ENCODE data around the gene ARHGEF33.

The ARHGEF33 gene

DNA sequence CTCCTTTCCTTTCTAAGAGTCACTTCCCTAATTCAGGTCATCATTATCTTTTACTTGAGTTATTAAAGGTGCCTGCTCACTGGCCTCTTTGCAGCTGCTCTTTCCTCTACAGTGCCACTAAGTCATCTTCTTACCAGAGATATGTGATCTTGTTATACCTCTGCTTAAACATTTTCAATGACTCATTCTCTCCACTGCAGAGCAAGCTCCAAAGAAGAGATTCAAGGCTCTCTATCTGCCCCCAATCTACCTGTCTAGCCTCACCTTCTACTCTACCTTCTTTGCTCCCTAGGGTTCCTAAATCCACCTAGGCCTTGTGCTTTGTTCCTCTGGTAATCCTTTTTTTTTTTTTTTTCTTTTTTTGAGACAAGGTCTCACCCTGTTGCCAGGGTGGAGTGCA is 3.1 kb downstream of the ARHGEF33 start:
- no peak overlapping the region for H3K4me3 Mint-ChIP-seq
- H3K27ac Mint-ChIP-seq, result no peak overlapping the region
- no peaks in the 10 kb centered on the region for H3K9me3 Mint-ChIP-seq
- peak; percentile 61 for ATAC-seq
- DNase-seq (ENCODE audit: low spot score in 2 of 2), result no peak
- no peaks in the 10 kb centered on the region for H3K4me1 Mint-ChIP-seq
- no peaks in the 10 kb centered on the region for H3K36me3 Mint-ChIP-seq

GRCh38 chr2:38898256-38898655 is 8.6 kb downstream of the ARHGEF33 start:
- H3K9me3 Mint-ChIP-seq, result no peaks in the 10 kb centered on the region
- H3K4me1 Mint-ChIP-seq, result no peaks in the 10 kb centered on the region
- H3K27ac Mint-ChIP-seq, result no peak overlapping the region
- ATAC-seq, result no peak
- no peaks in the 10 kb centered on the region for H3K36me3 Mint-ChIP-seq
- DNase-seq (ENCODE audit: low spot score in 2 of 2), result no peak
- H3K4me3 Mint-ChIP-seq, result no peak overlapping the region

- no peaks in the 10 kb centered on the region for H3K36me3 Mint-ChIP-seq
- DNase-seq (ENCODE audit: low spot score in 2 of 2) (no peak), ATAC-seq (no peak)
- H3K4me1 Mint-ChIP-seq, result no peaks in the 10 kb centered on the region
- no peak overlapping the region for H3K27ac Mint-ChIP-seq
- no peak overlapping the region for H3K4me3 Mint-ChIP-seq
- no peaks in the 10 kb centered on the region for H3K9me3 Mint-ChIP-seq
Measured at GRCh38 chr2:38900726-38901125, 11.1 kb downstream of the ARHGEF33 start.

GRCh38 chr2:38905251-38905650 is 15.6 kb downstream of the ARHGEF33 start:
- no peak for DNase-seq (ENCODE audit: low spot score in 2 of 2)
- H3K4me3 Mint-ChIP-seq, result no peak overlapping the region
- no peaks in the 10 kb centered on the region for H3K36me3 Mint-ChIP-seq
- no peak overlapping the region for H3K27ac Mint-ChIP-seq
- no peaks in the 10 kb centered on the region for H3K9me3 Mint-ChIP-seq
- ATAC-seq, result no peak
- H3K4me1 Mint-ChIP-seq, result peaks cover 18% of the 10 kb centered on the region

DNA sequence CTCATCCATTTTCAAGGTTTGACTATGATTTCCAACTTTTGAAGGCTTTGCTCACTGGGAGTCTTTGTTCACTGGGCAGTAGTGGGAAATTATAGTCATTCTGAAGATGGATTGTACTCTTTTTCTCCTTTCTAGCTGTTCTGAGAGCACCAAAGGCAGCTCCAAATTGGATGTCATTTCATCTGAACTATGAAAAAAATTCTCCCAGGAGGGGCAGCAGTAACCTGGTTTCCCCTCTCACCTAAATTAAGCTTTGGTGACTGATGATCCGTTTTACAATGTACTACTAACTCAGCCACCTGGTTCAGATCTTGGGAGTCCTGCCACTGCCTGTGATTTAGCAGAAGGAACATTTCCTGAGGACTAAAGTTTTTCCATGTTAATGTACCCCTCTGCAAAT is 17.6 kb downstream of the ARHGEF33 start:
- no peak for ATAC-seq
- Mint-ChIP-seq H3K4me3 (no peak overlapping the region), H3K9me3 (no peaks in the 10 kb centered on the region), H3K36me3 (no peaks in the 10 kb centered on the region), H3K4me1 (peaks cover 18% of the 10 kb centered on the region), H3K27ac (peak overlapping the region; percentile 85)
- no peak for DNase-seq (ENCODE audit: low spot score in 2 of 2)

DNA sequence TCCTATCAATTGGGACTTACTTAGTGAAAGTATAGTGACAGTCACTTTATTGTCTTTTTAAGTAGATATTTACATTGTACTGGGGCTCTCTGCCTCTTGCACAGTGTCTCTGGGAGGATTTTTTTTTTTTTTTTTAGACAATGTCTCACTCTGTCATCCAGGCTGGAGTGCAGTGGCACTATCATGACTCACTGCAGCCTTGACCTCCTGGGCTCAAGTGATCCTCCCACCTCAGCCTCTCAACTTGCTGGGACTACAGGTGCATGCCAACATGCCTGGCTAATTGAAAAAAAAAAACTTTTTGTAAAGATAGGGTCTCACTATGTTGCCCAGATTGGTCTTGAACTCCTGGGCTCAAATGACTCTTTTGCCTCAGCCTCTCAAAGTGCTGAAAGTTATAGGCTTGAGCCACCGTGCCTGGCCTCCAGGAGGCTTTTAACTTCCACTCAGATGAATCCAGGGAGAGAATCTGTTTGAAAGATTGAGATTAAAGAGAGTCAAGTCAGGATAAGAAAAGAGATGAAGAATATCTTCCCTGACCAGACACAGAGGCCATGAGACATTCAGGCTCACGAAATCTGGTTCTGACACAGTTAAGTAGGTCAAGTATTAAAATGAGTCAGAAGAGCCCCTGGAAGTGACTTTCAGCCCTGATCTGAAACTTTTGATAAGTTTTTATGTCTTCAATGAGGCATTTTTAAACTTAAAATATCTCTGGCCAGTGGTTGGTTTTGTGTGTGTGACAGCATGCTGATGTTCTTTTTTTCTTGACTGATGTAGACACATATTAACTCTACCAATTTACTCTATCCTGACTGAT is 18.3 kb downstream of the ARHGEF33 start:
- Mint-ChIP-seq H3K9me3 (no peaks in the 10 kb centered on the region), H3K27ac (peak overlapping the region; percentile 85), H3K36me3 (no peaks in the 10 kb centered on the region), H3K4me3 (peak overlapping the region; percentile 25), H3K4me1 (peaks cover 18% of the 10 kb centered on the region)
- peak; percentile 95 for ATAC-seq
- DNase-seq (ENCODE audit: low spot score in 2 of 2), result no peak

- Mint-ChIP-seq H3K27ac (no peak overlapping the region), H3K4me1 (peaks cover 18% of the 10 kb centered on the region), H3K9me3 (no peaks in the 10 kb centered on the region), H3K36me3 (no peaks in the 10 kb centered on the region), H3K4me3 (no peak overlapping the region)
- DNase-seq (ENCODE audit: low spot score in 2 of 2), result no peak
- ATAC-seq, result no peak
Measured at GRCh38 chr2:38909872-38910271, 20.2 kb downstream of the ARHGEF33 start.

GRCh38 chr2:38911191-38911590 is 21.5 kb downstream of the ARHGEF33 start:
- Mint-ChIP-seq H3K4me1 (peaks cover 18% of the 10 kb centered on the region), H3K9me3 (no peaks in the 10 kb centered on the region), H3K4me3 (no peak overlapping the region), H3K36me3 (no peaks in the 10 kb centered on the region), H3K27ac (no peak overlapping the region)
- no peak for ATAC-seq
- no peak for DNase-seq (ENCODE audit: low spot score in 2 of 2)

GRCh38 chr2:38912619-38913018 is 22.9 kb downstream of the ARHGEF33 start:
- ATAC-seq (no peak), DNase-seq (ENCODE audit: low spot score in 2 of 2) (no peak)
- no peak overlapping the region for H3K27ac Mint-ChIP-seq
- no peaks in the 10 kb centered on the region for H3K9me3 Mint-ChIP-seq
- no peaks in the 10 kb centered on the region for H3K36me3 Mint-ChIP-seq
- H3K4me3 Mint-ChIP-seq, result no peak overlapping the region
- H3K4me1 Mint-ChIP-seq, result peaks cover 15% of the 10 kb centered on the region

- no peak for ATAC-seq
- DNase-seq (ENCODE audit: low spot score in 2 of 2), result no peak
- Mint-ChIP-seq H3K36me3 (no peaks in the 10 kb centered on the region), H3K4me3 (no peak overlapping the region), H3K9me3 (no peaks in the 10 kb centered on the region), H3K4me1 (no peaks in the 10 kb centered on the region), H3K27ac (no peak overlapping the region)
Measured at GRCh38 chr2:38922389-38922788, 32.7 kb downstream of the ARHGEF33 start.

GRCh38 chr2:38922902-38923301 is 33.2 kb downstream of the ARHGEF33 start:
- Mint-ChIP-seq H3K4me1 (no peaks in the 10 kb centered on the region), H3K27ac (no peak overlapping the region), H3K9me3 (no peaks in the 10 kb centered on the region), H3K36me3 (no peaks in the 10 kb centered on the region), H3K4me3 (no peak overlapping the region)
- DNase-seq (ENCODE audit: low spot score in 2 of 2), result no peak
- no peak for ATAC-seq

- DNase-seq (ENCODE audit: low spot score in 2 of 2) (no peak), ATAC-seq (no peak)
- no peaks in the 10 kb centered on the region for H3K36me3 Mint-ChIP-seq
- no peak overlapping the region for H3K27ac Mint-ChIP-seq
- H3K4me3 Mint-ChIP-seq, result no peak overlapping the region
- H3K9me3 Mint-ChIP-seq, result no peaks in the 10 kb centered on the region
- no peaks in the 10 kb centered on the region for H3K4me1 Mint-ChIP-seq
Measured at GRCh38 chr2:38925982-38926381, 36.3 kb downstream of the ARHGEF33 start.

GRCh38 chr2:38930600-38930999 is 40.9 kb downstream of the ARHGEF33 start:
- no peak overlapping the region for H3K27ac Mint-ChIP-seq

GRCh38 chr2:38932586-38932985 is 42.9 kb downstream of the ARHGEF33 start:
- no peak overlapping the region for H3K27ac Mint-ChIP-seq
- H3K4me1 Mint-ChIP-seq, result no peaks in the 10 kb centered on the region

More at GRCh38 chr2:38930600-38930999, 40.9 kb downstream of the ARHGEF33 start:
- DNase-seq (ENCODE audit: low spot score in 2 of 2), result no peak
- no peak for ATAC-seq
- Mint-ChIP-seq H3K9me3 (no peaks in the 10 kb centered on the region), H3K36me3 (no peaks in the 10 kb centered on the region), H3K4me3 (no peak overlapping the region), H3K4me1 (no peaks in the 10 kb centered on the region)

GRCh38 chr2:38933653-38934052 is 44.0 kb downstream of the ARHGEF33 start:
- DNase-seq (ENCODE audit: low spot score in 2 of 2), result no peak
- Mint-ChIP-seq H3K9me3 (no peaks in the 10 kb centered on the region), H3K36me3 (no peaks in the 10 kb centered on the region), H3K4me1 (no peaks in the 10 kb centered on the region), H3K4me3 (no peak overlapping the region), H3K27ac (no peak overlapping the region)
- ATAC-seq, result no peak

More at GRCh38 chr2:38932586-38932985, 42.9 kb downstream of the ARHGEF33 start:
- Mint-ChIP-seq H3K4me3 (no peak overlapping the region), H3K36me3 (no peaks in the 10 kb centered on the region), H3K9me3 (no peaks in the 10 kb centered on the region)
- DNase-seq (ENCODE audit: low spot score in 2 of 2) (no peak), ATAC-seq (no peak)

DNA sequence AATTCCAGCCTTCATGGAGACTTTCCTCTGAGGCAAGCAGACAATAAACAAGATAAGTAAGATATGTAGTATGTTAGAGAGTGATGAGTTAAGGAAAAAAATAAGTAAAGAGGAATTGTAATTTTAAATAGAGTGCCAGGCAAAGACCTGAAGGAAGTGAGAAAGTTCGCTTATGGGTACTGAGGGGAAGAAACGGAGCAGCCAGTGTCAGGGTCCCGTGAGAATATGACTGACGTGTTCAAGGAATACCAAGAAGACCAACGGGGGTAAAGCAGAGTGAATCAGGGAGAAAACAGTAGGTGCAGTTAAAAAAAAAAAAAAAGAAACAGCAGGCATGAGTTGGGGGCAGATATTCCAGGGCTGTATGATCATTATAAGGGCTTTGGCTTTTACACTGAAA is 45.1 kb downstream of the ARHGEF33 start:
- H3K27ac Mint-ChIP-seq, result no peak overlapping the region
- ATAC-seq, result no peak
- no peak for DNase-seq (ENCODE audit: low spot score in 2 of 2)
- H3K9me3 Mint-ChIP-seq, result no peaks in the 10 kb centered on the region
- no peaks in the 10 kb centered on the region for H3K4me1 Mint-ChIP-seq
- no peak overlapping the region for H3K4me3 Mint-ChIP-seq
- H3K36me3 Mint-ChIP-seq, result no peaks in the 10 kb centered on the region

Data from stimulated activated effector memory CD8-positive, alpha-beta T cell treated with anti-CD3 and anti-CD28 coated beads, Interleukin-12 subunit alpha, Interleukin-12 subunit beta, amount 100 ng/mL, for 72 hours (primary cell).